A549 (cell line): Measurements from ENCODE around the gene PRKCE. TPM values are rescaled to one million over a fixed set of nuclear protein-coding genes. Genes with fewer than 3 reads are reported as not detected.

Experiments
- ATAC-seq, 2 experiments: fragments of 200-7000 bp in 1 of 2; fragments of >200 bp in 1 of 2; cut with Nextera tagmentation in 1 of 2; cut with Tn5 transposase in 1 of 2; 3 replicates each; pipeline versions ENCODE4 v1.8.0 to v1.9.1; 2018 to 2020; ENCODE audit warnings: mild to moderate bottlenecking in 1 of 2, moderate library complexity in 1 of 2
- CTCF ChIA-PET: fragments of 300-600 bp; sonication (Branson Sonifier 250); formaldehyde crosslinking; extraction: SDS; loops from one replicate; lab custom pipeline; 2021; ENCODE audit warnings: antibody characterized with exemption, inconsistent platforms; lab: Yijun Ruan, JAX
- POLR2A ChIA-PET: fragments of 350-600 bp; formaldehyde crosslinking; extraction: SDS; loops from one replicate; lab custom pipeline; 2021; ENCODE audit warnings: antibody characterized with exemption, inconsistent platforms; lab: Yijun Ruan, JAX
- DNase-seq, 2 experiments: peaks; one replicate each; pipeline versions ENCODE4 v3.0.0 to v3.0.0-alpha.2; 2011 to 2016; ENCODE audit warnings: low read depth in 1 of 2, low spot score in 1 of 2
- FAIRE-seq: peaks from 2 replicates; lab custom pipeline; 2011; peaks lifted over from hg19 to GRCh38; lab: Jason Lieb, UNC
- H3K27ac ChIP-seq, 2 experiments: fragments of >200 bp; sonication (Bioruptor Twin); formaldehyde crosslinking; 3 replicates each; pipeline ENCODE4 v1.5.1; 2016 to 2017
- H3K4me1 ChIP-seq: fragments of >200 bp; sonication (Bioruptor Twin); formaldehyde crosslinking; 3 replicates; pipeline ENCODE4 v1.6.1; 2016
- H3K4me2 ChIP-seq: fragments of >200 bp; sonication (Bioruptor Twin); formaldehyde crosslinking; 3 replicates; pipeline ENCODE4 v1.6.1; 2016
- H3K4me3 ChIP-seq: fragments of >200 bp; sonication (Bioruptor Twin); formaldehyde crosslinking; 3 replicates; pipeline ENCODE4 v1.5.1; 2016
- H3K9me3 ChIP-seq: fragments of >200 bp; sonication (Bioruptor Twin); formaldehyde crosslinking; 3 replicates; pipeline ENCODE4 v1.6.1; 2016
- BHLHE40 ChIP-seq: IDR thresholded peaks from 2 replicates; pipeline ENCODE4 v1.6.1; 2012; ENCODE audit warnings: low read depth, low read length, inconsistent platforms
- CHD4 ChIP-seq: fragments of 200-600 bp; sonication (generic); IDR thresholded peaks from 2 replicates; pipeline ENCODE4 v1.6.1; 2016; ENCODE audit warnings: antibody characterized with exemption, mild to moderate bottlenecking, borderline replicate concordance
- FOSB ChIP-seq: fragments of 250-450 bp; sonication (Bioruptor Pico); IDR thresholded peaks from 2 replicates; pipeline ENCODE4 v1.5.0; 2020; ENCODE audit warnings: mild to moderate bottlenecking, moderate library complexity
- HEYL ChIP-seq: fragments of 250-450 bp; sonication (Bioruptor Pico); IDR thresholded peaks from 2 replicates; pipeline ENCODE4 v1.8.0; 2021; ENCODE audit warnings: mild to moderate bottlenecking, moderate library complexity
- HMGXB4 ChIP-seq: fragments of 250-450 bp; sonication (Bioruptor Pico); IDR thresholded peaks from 2 replicates; pipeline ENCODE4 v1.5.0; 2021; ENCODE audit warnings: mild to moderate bottlenecking, moderate library complexity, borderline replicate concordance
- HOXB13 ChIP-seq: fragments of 250-450 bp; sonication (Bioruptor Pico); IDR thresholded peaks from 2 replicates; pipeline ENCODE4 v1.5.0; 2020; ENCODE audit warnings: low read depth, mild to moderate bottlenecking, moderate library complexity
- HOXB5 ChIP-seq: fragments of 250-450 bp; sonication (Bioruptor Pico); IDR thresholded peaks from 2 replicates; pipeline ENCODE4 v1.5.0; 2020; ENCODE audit warnings: mild to moderate bottlenecking, moderate library complexity
- JUNB ChIP-seq: fragments of >200 bp; sonication (Bioruptor Twin); formaldehyde crosslinking; IDR thresholded peaks from 2 replicates; pipeline ENCODE4 v1.6.1; 2016
- MYC ChIP-seq: IDR thresholded peaks from 2 replicates; pipeline ENCODE4 v1.6.1; 2012; ENCODE audit warnings: mild to moderate bottlenecking, inconsistent platforms, low read length, improper control_type of control experiment, borderline replicate concordance
- NFE2L2 ChIP-seq: fragments of 150-350 bp; conservative IDR thresholded peaks from 2 replicates; pipeline ENCODE4 v1.6.1; 2014; ENCODE audit warnings: low read length
- PHF8 ChIP-seq: fragments of 200-600 bp; sonication (generic); IDR thresholded peaks from 2 replicates; pipeline ENCODE4 v1.6.1; 2016; ENCODE audit warnings: low read depth, mild to moderate bottlenecking, antibody characterized with exemption, moderate library complexity, borderline replicate concordance
- POLR2A ChIP-seq: IDR thresholded peaks from 2 replicates; pipeline ENCODE4 v1.6.1; 2012; ENCODE audit warnings: mild to moderate bottlenecking, low read length
- RCOR1 ChIP-seq: fragments of 150-350 bp; IDR thresholded peaks from 2 replicates; pipeline ENCODE4 v1.6.1; 2014; ENCODE audit warnings: antibody characterized with exemption, low read length, low read depth
- REST ChIP-seq: fragments of 200-600 bp; sonication (generic); IDR thresholded peaks from 2 replicates; pipeline ENCODE4 v1.6.1; 2016; ENCODE audit warnings: antibody characterized with exemption, mild to moderate bottlenecking, moderate library complexity
- RFX5 ChIP-seq: fragments of 450-650 bp; IDR thresholded peaks from 2 replicates; pipeline ENCODE4 v1.7.1; 2014; ENCODE audit warnings: antibody characterized with exemption, mild to moderate bottlenecking, moderate library complexity
- SMC3 ChIP-seq: fragments of >200 bp; sonication (Bioruptor Twin); formaldehyde crosslinking; IDR thresholded peaks from 3 replicates; pipeline ENCODE4 v1.6.1; 2018; ENCODE audit warnings: inconsistent platforms
- SREBF2 ChIP-seq: fragments of 450-650 bp; IDR thresholded peaks from 2 replicates; pipeline ENCODE4 v1.6.1; 2014; ENCODE audit warnings: mild to moderate bottlenecking, moderate library complexity
- TFCP2L1 ChIP-seq: fragments of 250-450 bp; sonication (Bioruptor Pico); IDR thresholded peaks from 2 replicates; pipeline ENCODE4 v1.5.0; 2021; ENCODE audit warnings: mild to moderate bottlenecking
- TP53 ChIP-seq: fragments of 250-450 bp; sonication (Bioruptor Pico); IDR thresholded peaks from 2 replicates; pipeline ENCODE4 v1.5.0; 2021; ENCODE audit warnings: mild to moderate bottlenecking, moderate library complexity
- ZC3H11A ChIP-seq: fragments of 450-650 bp; IDR thresholded peaks from 2 replicates; pipeline ENCODE4 v1.6.1; 2014; ENCODE audit warnings: antibody characterized with exemption, mild to moderate bottlenecking
- ZNF302 ChIP-seq: fragments of 250-450 bp; sonication (Bioruptor Pico); IDR thresholded peaks from 2 replicates; pipeline ENCODE4 v1.9.0; 2021; ENCODE audit warnings: inconsistent platforms, mild to moderate bottlenecking, moderate library complexity
- ZSCAN20 ChIP-seq: fragments of 250-450 bp; sonication (Bioruptor Pico); IDR thresholded peaks from 2 replicates; pipeline ENCODE4 v1.8.0; 2022; ENCODE audit warnings: mild to moderate bottlenecking, moderate library complexity
- polyA plus RNA-seq, 4 experiments: library from polyadenylated mRNA; depleted of rRNA in 3 of 4; stranded (reverse); fragments of >200 nt; fragmentation: RNase III in 1 of 4; extraction: RNeasy Plus Mini Kit Qiagen cat#74134 plus additional on column Dnase treatment in 1 of 4; gene quantifications; 2 replicates in 3 of 4; 3 replicates in 1 of 4; pipeline ENCODE4 v1.2.3, GENCODE V29; 2011 to 2017

The PRKCE gene
- polyA plus RNA-seq, 2 of the 4 experiments (the other 2 are of a cell fraction) = 11.5 to 12.0 TPM

- TF ChIP-seq REST (no peak), MYC (no peak), BHLHE40 (no peak), ZNF302 (CRISPR knock-in tag) (no peak)
Measured at GRCh38 chr2:46122318-46122976, 471.0 kb downstream of the PRKCE start (continued).

- Histone ChIP-seq H3K4me3 (no peak overlapping the region), H3K4me2 (peak overlapping the region; percentile 40), H3K4me1 (peaks cover 52% of the 10 kb centered on the region), H3K9me3 (no peaks in the 10 kb centered on the region)
- FAIRE-seq (no peak), ATAC-seq (no peak)
- POLR2A ChIA-PET = interaction anchor here (0.7 kb wide), 2 partner anchors 36 to 336 kb away, joined by 4 to 9 read pairs; no protein-coding TSS in a partner anchor
- CTCF ChIA-PET = interaction anchor here (0.7 to 1.4 kb wide), 7 partner anchors 17 to 1154 kb away, joined by 3 to 5 read pairs (median 4); no protein-coding TSS in a partner anchor
- TF ChIP-seq BHLHE40 = no peak
- no peak for TF ChIP-seq ZSCAN20 (CRISPR knock-in tag)
- no peak for TF ChIP-seq SMC3
- TF ChIP-seq RCOR1 = no peak
- TF ChIP-seq TP53 (CRISPR knock-in tag) = no peak
- no peak for TF ChIP-seq FOSB
- TF ChIP-seq ZNF302 (CRISPR knock-in tag) = no peak
- TF ChIP-seq CHD4 = no peak
- TF ChIP-seq TFCP2L1 (CRISPR knock-in tag) = no peak
- no peak for TF ChIP-seq JUNB
- TF ChIP-seq HOXB5 = no peak
- no peak for TF ChIP-seq RFX5
- no peak for TF ChIP-seq ZC3H11A
- TF ChIP-seq HEYL (CRISPR knock-in tag) = no peak
- no peak for TF ChIP-seq NFE2L2
- TF ChIP-seq SREBF2 = no peak
- no peak for TF ChIP-seq POLR2A
- TF ChIP-seq HMGXB4 (CRISPR knock-in tag) = no peak
- TF ChIP-seq HOXB13 = no peak
- no peak for TF ChIP-seq PHF8
- TF ChIP-seq, all 56 proteins: peak for 0
- H3K27ac ChIP-seq = peak overlapping the region; percentile 40 to 70; a peak in 4 of 6 replicates
- no peak for DNase-seq
Measured at GRCh38 chr2:46123013-46123412, 471.5 kb downstream of the PRKCE start.
